KMS-11 (cell line): ENCODE results near the gene BCO1.

Experiments
- H2AFZ ChIP-seq: fragments of 200-600 bp; sonication (generic); 2 replicates; pipeline ENCODE4 v1.6.1; 2016; ENCODE audit warnings: antibody characterized with exemption, mixed run types, low read depth
- H3K27ac ChIP-seq: fragments of 200-600 bp; sonication (generic); 2 replicates; pipeline ENCODE4 v1.6.1; 2016; ENCODE audit warnings: mild to moderate bottlenecking, mixed run types
- H3K27me3 ChIP-seq: fragments of 200-600 bp; sonication (generic); 2 replicates; pipeline ENCODE4 v1.6.1; 2017; ENCODE audit warnings: mild to moderate bottlenecking, low read depth, mixed run types, moderate library complexity; ENCODE audit not compliant: insufficient read depth
- H3K36me3 ChIP-seq: fragments of 200-600 bp; sonication (generic); 2 replicates; pipeline ENCODE4 v1.6.1; 2017; ENCODE audit warnings: mild to moderate bottlenecking, mixed run types; ENCODE audit not compliant: insufficient read depth
- H3K4me1 ChIP-seq: fragments of 200-600 bp; sonication (generic); 2 replicates; pipeline ENCODE4 v1.6.1; 2016; ENCODE audit warnings: mild to moderate bottlenecking, low read depth, mixed run types; ENCODE audit not compliant: poor library complexity, severe bottlenecking
- H3K4me2 ChIP-seq: fragments of 200-600 bp; sonication (generic); 2 replicates; pipeline ENCODE4 v1.7.0; 2016; ENCODE audit warnings: mild to moderate bottlenecking, mixed run types
- H3K4me3 ChIP-seq: fragments of 200-600 bp; sonication (generic); IDR thresholded peaks from 2 replicates; pipeline ENCODE4 v1.6.1; 2017; ENCODE audit warnings: low read depth, low read length, mixed read lengths; ENCODE audit not compliant: insufficient read depth
- H3K79me2 ChIP-seq: fragments of 200-600 bp; sonication (generic); 2 replicates; pipeline ENCODE4 v1.6.1; 2016; ENCODE audit warnings: low read depth, mixed run types; ENCODE audit not compliant: insufficient read depth
- H3K9ac ChIP-seq: fragments of 200-600 bp; sonication (generic); 2 replicates; pipeline ENCODE4 v1.6.1; 2016; ENCODE audit warnings: mild to moderate bottlenecking, mixed run types
- H4K20me1 ChIP-seq: fragments of 200-600 bp; sonication (generic); 2 replicates; pipeline ENCODE4 v1.6.1; 2016; ENCODE audit warnings: mild to moderate bottlenecking, mixed run types; ENCODE audit not compliant: insufficient read depth
- CTCF ChIP-seq: fragments of 200-600 bp; sonication (generic); conservative IDR thresholded peaks from 2 replicates; pipeline ENCODE4 v1.6.1; 2017; ENCODE audit warnings: low read depth, mild to moderate bottlenecking, antibody characterized with exemption, low read length, moderate library complexity, mixed read lengths

BCO1 gene

GRCh38 chr16:81268509-81268908 is 30.0 kb downstream of the BCO1 start:
- no peak for TF ChIP-seq CTCF
- no peak overlapping the region for H3K4me3 ChIP-seq

GRCh38 chr16:81273223-81273950 is 34.9 kb downstream of the BCO1 start:
- no peak overlapping the region for H3K27ac ChIP-seq
- H2AFZ ChIP-seq: no peak overlapping the region
- no peaks in the 10 kb centered on the region for H3K79me2 ChIP-seq
- no peaks in the 10 kb centered on the region for H3K27me3 ChIP-seq
- H3K9ac ChIP-seq: no peak overlapping the region
- no peaks in the 10 kb centered on the region for H4K20me1 ChIP-seq
- no peaks in the 10 kb centered on the region for H3K4me1 ChIP-seq
- H3K36me3 ChIP-seq: no peaks in the 10 kb centered on the region
- no peak overlapping the region for H3K4me2 ChIP-seq
- TF ChIP-seq CTCF: no peak
- no peak overlapping the region for H3K4me3 ChIP-seq

More at GRCh38 chr16:81268509-81268908, 30.0 kb downstream of the BCO1 start:
- H3K9ac ChIP-seq: no peak overlapping the region
- H3K27me3 ChIP-seq: no peaks in the 10 kb centered on the region
- H3K36me3 ChIP-seq: no peaks in the 10 kb centered on the region
- H2AFZ ChIP-seq: no peak overlapping the region
- H3K27ac ChIP-seq: no peak overlapping the region
- H4K20me1 ChIP-seq: no peaks in the 10 kb centered on the region
- no peaks in the 10 kb centered on the region for H3K79me2 ChIP-seq
- no peak overlapping the region for H3K4me2 ChIP-seq
- no peaks in the 10 kb centered on the region for H3K4me1 ChIP-seq

- Histone ChIP-seq H3K4me1 (no peaks in the 10 kb centered on the region), H3K4me2 (no peak overlapping the region), H3K4me3 (no peak overlapping the region), H3K27ac (no peak overlapping the region), H3K79me2 (no peaks in the 10 kb centered on the region), H4K20me1 (no peaks in the 10 kb centered on the region), H3K36me3 (no peaks in the 10 kb centered on the region), H3K27me3 (no peaks in the 10 kb centered on the region), H3K9ac (no peak overlapping the region), H2AFZ (no peak overlapping the region)
- no peak for TF ChIP-seq CTCF
These were observed 36.6 kb downstream of the BCO1 start for GRCh38 chr16:81275064-81275532.

GRCh38 chr16:81275795-81276194 is 37.3 kb downstream of the BCO1 start:
- Histone ChIP-seq H3K4me2 (no peak overlapping the region), H3K79me2 (no peaks in the 10 kb centered on the region), H3K27ac (no peak overlapping the region), H4K20me1 (no peaks in the 10 kb centered on the region), H3K4me1 (no peaks in the 10 kb centered on the region), H3K27me3 (no peaks in the 10 kb centered on the region), H3K9ac (no peak overlapping the region), H2AFZ (no peak overlapping the region), H3K4me3 (no peak overlapping the region), H3K36me3 (no peaks in the 10 kb centered on the region)
- no peak for TF ChIP-seq CTCF
